Fibroblast of mammary gland (primary cell): ENCODE results near the gene EPAS1.

Source experiments
- DNase-seq: peaks from one replicate; pipeline ENCODE4 v3.0.0-alpha.2; 2010; ENCODE audit warnings: low read depth
- H3K4me3 ChIP-seq: 2 replicates; pipeline ENCODE4 v1.5.1; 2011; ENCODE audit warnings: low read depth, mild to moderate bottlenecking, low read length, moderate library complexity; ENCODE audit not compliant: control insufficient read depth
- CTCF ChIP-seq: conservative IDR thresholded peaks from 2 replicates; pipeline ENCODE4 v1.5.1; 2011; ENCODE audit warnings: low read depth, low read length, inconsistent platforms; ENCODE audit not compliant: control insufficient read depth, insufficient read depth

EPAS1 gene

GRCh38 chr2:46350029-46350689 is 53.0 kb downstream of the EPAS1 start:
- H3K4me3 ChIP-seq, result no peak overlapping the region
- no peak for DNase-seq
- TF ChIP-seq CTCF, result no peak

- DNase-seq, result no peak
- no peak overlapping the region for H3K4me3 ChIP-seq
These were observed 54.0 kb downstream of the EPAS1 start for GRCh38 chr2:46351098-46351749.

GRCh38 chr2:46351750-46352138 is 54.5 kb downstream of the EPAS1 start:
- DNase-seq, result no peak
- no peak overlapping the region for H3K4me3 ChIP-seq
- no peak for TF ChIP-seq CTCF

More at GRCh38 chr2:46351098-46351749, 54.0 kb downstream of the EPAS1 start:
- no peak for TF ChIP-seq CTCF

GRCh38 chr2:46352621-46353020 is 55.4 kb downstream of the EPAS1 start:
- peak; percentile 7 for TF ChIP-seq CTCF
- no peak for DNase-seq
- H3K4me3 ChIP-seq, result no peak overlapping the region

- no peak overlapping the region for H3K4me3 ChIP-seq
- no peak for TF ChIP-seq CTCF
- DNase-seq, result no peak
These were observed 56.3 kb downstream of the EPAS1 start for GRCh38 chr2:46353509-46353908.

GRCh38 chr2:46355756-46356155 is 58.5 kb downstream of the EPAS1 start:
- no peak for DNase-seq
- no peak for TF ChIP-seq CTCF
- no peak overlapping the region for H3K4me3 ChIP-seq
